ENCODE measurements around the gene FNDC10. TPM values are rescaled to one million over a fixed set of nuclear protein-coding genes. Genes with fewer than 3 reads are reported as not detected.
A peak's percentile ranks its signal among the peaks of the same experiment; 100 is the strongest.
"Not testable (repeated sequence)": the region's sequence is repeated elsewhere in the genome, so short reads cannot be mapped to it uniquely, and the experiment has no call there.

Gene FNDC10
- total and polyA plus RNA-seq, 2 donors from 2014 or later: 2.6 to 18.2 TPM

DNA sequence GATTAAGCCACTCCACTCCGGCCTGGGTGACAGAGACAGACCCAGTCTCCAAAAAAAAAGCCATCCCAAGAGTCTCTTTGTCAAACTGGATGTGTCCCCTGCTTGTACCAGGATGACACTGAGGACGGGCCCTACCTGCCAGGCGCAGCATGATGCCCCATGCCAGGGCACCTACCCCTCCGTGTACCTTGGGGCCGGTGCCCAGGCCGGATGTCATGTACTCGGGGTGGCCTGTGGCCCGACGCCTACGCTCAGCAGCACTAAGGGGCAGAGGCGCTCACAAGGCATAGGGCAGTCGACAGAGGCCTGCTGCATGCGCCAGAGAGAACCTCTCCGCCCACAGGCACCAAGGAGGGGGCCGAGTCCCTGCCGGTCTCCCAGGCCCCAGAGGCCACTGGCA, 39.4 kb upstream of the FNDC10 start:
- H3K4me3 ChIP-seq (ENCODE audit: low read length in 3 of 3); intact Hi-C loops (cut with DNase I); H3K4me1 ChIP-seq (ENCODE audit: control insufficient read depth in 2 of 3, insufficient read depth in 2 of 3, low read depth in 1 of 3, low read length in 3 of 3); H3K9me3 ChIP-seq (ENCODE audit: control insufficient read depth in 2 of 3, insufficient read depth in 1 of 3, low read length in 3 of 3); H3K27me3 ChIP-seq (ENCODE audit: control insufficient read depth, insufficient read depth, low read length); FAIRE-seq; H3K27ac ChIP-seq (ENCODE audit: low read depth in 2 of 2, low read length in 2 of 2); H3K9ac ChIP-seq (ENCODE audit: low read length in 3 of 3); H3K36me3 ChIP-seq (ENCODE audit: control insufficient read depth in 2 of 3, insufficient read depth in 3 of 3, low read length in 3 of 3): not testable (repeated sequence)
- DNase-seq: peak in 1 of 5 donors; percentile 26

DNA sequence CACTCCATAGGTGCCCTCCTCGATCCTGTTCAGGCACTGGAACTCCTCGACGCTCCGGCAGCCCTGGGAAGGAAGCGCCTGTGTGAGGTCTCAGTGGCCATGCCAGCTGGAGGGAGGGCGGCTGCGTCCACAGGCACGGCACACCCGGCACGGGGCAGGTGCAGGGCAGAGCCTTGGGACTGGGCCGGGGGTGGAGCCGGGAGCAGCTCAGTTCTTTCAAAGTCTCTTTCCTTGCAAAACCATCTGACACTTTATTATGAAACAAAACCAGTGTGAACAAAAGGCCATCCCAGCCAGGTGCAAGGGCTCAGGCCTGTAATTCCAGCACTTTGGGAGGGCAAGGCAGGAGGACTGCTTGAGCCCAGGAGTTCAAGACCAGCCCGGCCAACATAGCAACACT, 38.6 kb upstream of the FNDC10 start:
- H3K27ac ChIP-seq (ENCODE audit: low read depth in 2 of 2, low read length in 2 of 2); H3K9me3 ChIP-seq (ENCODE audit: control insufficient read depth in 2 of 3, insufficient read depth in 1 of 3, low read length in 3 of 3); H3K9ac ChIP-seq (ENCODE audit: low read length in 3 of 3); H3K4me1 ChIP-seq (ENCODE audit: control insufficient read depth in 2 of 3, insufficient read depth in 2 of 3, low read depth in 1 of 3, low read length in 3 of 3); H3K27me3 ChIP-seq (ENCODE audit: control insufficient read depth, insufficient read depth, low read length); H3K4me3 ChIP-seq (ENCODE audit: low read length in 3 of 3); H3K36me3 ChIP-seq (ENCODE audit: control insufficient read depth in 2 of 3, insufficient read depth in 3 of 3, low read length in 3 of 3); intact Hi-C loops (cut with DNase I); FAIRE-seq: not testable (repeated sequence)
- peak in 1 of 5 donors; percentile 22 for DNase-seq

DNA sequence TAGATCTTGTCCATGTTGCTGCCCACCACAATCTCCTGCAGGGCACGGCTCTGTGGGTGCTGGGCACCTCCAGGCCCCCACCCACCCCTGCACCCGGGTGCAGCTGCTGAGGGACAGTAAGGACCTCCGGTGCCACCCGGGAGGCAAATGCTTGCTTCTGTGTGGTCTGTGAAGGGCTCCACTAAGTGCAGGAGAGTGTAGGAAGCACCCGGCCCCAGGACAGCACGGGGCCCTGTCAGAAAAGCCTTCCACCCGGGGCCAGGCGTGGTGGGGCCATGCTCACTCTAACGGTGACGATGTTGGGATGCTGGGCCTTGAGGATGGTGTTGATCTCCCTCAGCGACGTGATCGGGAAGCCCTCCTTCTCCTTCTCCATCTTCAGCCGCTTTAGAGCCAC, 37.5 kb upstream of the FNDC10 start:
- H3K27me3 ChIP-seq (ENCODE audit: control insufficient read depth, insufficient read depth, low read length); H3K9me3 ChIP-seq (ENCODE audit: control insufficient read depth in 2 of 3, insufficient read depth in 1 of 3, low read length in 3 of 3); H3K9ac ChIP-seq (ENCODE audit: low read length in 3 of 3); H3K27ac ChIP-seq (ENCODE audit: low read depth in 2 of 2, low read length in 2 of 2); H3K4me1 ChIP-seq (ENCODE audit: control insufficient read depth in 2 of 3, insufficient read depth in 2 of 3, low read depth in 1 of 3, low read length in 3 of 3); FAIRE-seq; H3K4me3 ChIP-seq (ENCODE audit: low read length in 3 of 3); intact Hi-C loops (cut with DNase I); H3K36me3 ChIP-seq (ENCODE audit: control insufficient read depth in 2 of 3, insufficient read depth in 3 of 3, low read length in 3 of 3): not testable (repeated sequence)
- DNase-seq: peak in 1 of 5 donors; percentile 41

DNA sequence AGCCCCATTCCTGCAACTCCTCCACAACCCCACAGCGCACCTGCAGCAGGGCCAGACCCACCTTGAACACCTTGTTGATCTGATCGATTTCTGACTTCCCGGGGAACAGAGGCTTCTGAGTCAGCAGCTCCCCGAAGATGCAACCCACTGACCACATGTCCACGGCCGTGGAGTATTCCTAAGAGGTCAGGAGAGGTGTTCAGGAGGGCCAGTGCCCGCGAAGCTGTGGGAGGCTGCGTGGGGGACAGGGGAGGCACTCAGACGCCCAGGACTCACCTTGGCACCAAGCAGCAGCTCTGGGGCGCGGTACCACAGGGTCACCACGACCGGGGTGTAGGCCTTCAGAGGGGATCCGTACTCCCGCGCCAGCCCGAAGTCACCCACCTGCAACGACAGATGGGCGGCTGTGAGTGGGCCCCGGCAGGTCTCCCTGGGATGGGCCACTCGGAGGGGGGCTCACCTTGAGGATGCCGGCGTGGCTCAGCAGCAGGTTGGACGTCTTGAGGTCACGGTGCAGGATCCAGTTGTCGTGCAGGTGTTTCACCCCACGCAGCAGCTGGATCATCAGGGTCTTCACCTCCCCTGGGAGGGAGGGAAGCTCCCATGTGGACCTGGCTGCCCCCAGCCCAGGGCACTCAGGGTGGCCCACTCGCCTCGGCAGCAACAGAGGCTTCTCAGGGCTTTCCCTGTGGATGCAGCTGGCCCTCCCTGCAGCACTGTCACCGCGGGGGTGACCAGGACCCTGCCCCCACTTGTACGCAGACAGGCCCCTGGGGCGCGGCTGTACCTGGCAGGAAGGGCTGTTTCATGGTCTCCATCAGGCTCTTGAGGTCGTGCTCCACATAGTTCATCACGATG, 36.9 kb upstream of the FNDC10 start:
- peak in 1 of 5 donors; percentile 72 for DNase-seq
- H3K27ac ChIP-seq (ENCODE audit: low read depth in 2 of 2, low read length in 2 of 2); FAIRE-seq; H3K9me3 ChIP-seq (ENCODE audit: control insufficient read depth in 2 of 3, insufficient read depth in 1 of 3, low read length in 3 of 3); intact Hi-C loops (cut with DNase I); H3K36me3 ChIP-seq (ENCODE audit: control insufficient read depth in 2 of 3, insufficient read depth in 3 of 3, low read length in 3 of 3); H3K9ac ChIP-seq (ENCODE audit: low read length in 3 of 3); H3K27me3 ChIP-seq (ENCODE audit: control insufficient read depth, insufficient read depth, low read length); H3K4me1 ChIP-seq (ENCODE audit: control insufficient read depth in 2 of 3, insufficient read depth in 2 of 3, low read depth in 1 of 3, low read length in 3 of 3); H3K4me3 ChIP-seq (ENCODE audit: low read length in 3 of 3): not testable (repeated sequence)

DNA sequence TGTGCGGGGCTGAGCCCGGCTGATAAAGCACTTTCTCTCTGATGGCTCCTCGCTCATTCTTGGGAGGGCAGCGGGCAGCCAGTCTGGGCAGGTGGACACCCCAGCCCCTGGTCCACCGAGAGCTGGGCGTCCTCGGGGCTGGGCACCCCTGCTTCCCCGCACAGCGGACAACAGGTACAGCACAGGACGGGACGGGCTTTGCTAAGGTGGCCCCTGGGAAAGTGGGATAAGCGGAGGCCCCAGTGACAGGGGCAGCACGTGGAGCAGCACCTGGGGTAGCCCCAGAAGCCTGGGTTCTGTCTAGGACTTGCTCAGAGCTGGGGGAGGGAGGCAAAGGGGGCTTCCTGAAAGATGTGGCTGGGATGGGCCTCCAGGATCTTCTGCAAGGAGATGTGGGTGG, 34.7 kb upstream of the FNDC10 start:
- intact Hi-C loops (cut with DNase I); H3K27me3 ChIP-seq (ENCODE audit: control insufficient read depth, insufficient read depth, low read length); H3K4me1 ChIP-seq (ENCODE audit: control insufficient read depth in 2 of 3, insufficient read depth in 2 of 3, low read depth in 1 of 3, low read length in 3 of 3); H3K9ac ChIP-seq (ENCODE audit: low read length in 3 of 3); H3K36me3 ChIP-seq (ENCODE audit: control insufficient read depth in 2 of 3, insufficient read depth in 3 of 3, low read length in 3 of 3); H3K4me3 ChIP-seq (ENCODE audit: low read length in 3 of 3); FAIRE-seq; H3K9me3 ChIP-seq (ENCODE audit: control insufficient read depth in 2 of 3, insufficient read depth in 1 of 3, low read length in 3 of 3); H3K27ac ChIP-seq (ENCODE audit: low read depth in 2 of 2, low read length in 2 of 2): not testable (repeated sequence)
- DNase-seq: peak in 1 of 5 donors; percentile 54

DNA sequence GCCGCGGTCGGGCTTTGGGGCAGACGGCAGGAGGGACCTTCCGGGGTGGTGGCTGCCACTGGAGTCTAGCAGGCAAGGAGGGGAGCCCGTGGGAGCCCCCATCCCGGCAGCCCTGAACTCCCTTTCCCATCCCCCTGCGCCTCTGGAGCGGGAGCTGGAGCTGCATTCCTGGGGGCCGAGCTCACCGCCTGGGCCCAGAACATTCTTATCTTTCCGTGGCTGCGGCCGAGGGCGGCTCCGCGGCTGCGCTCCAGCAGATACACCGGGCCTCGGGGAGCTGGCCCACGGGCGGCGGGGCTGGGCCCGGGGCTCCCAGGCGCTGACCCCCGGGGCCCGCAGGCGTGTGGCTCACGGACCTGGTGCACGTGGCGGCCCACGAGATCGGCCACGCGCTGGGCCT, 33.5 kb upstream of the FNDC10 start:
- DNase-seq; intact Hi-C loops (cut with DNase I); H3K9ac ChIP-seq (ENCODE audit: low read length in 3 of 3); H3K36me3 ChIP-seq (ENCODE audit: control insufficient read depth in 2 of 3, insufficient read depth in 3 of 3, low read length in 3 of 3); FAIRE-seq; H3K4me1 ChIP-seq (ENCODE audit: control insufficient read depth in 2 of 3, insufficient read depth in 2 of 3, low read depth in 1 of 3, low read length in 3 of 3); H3K27ac ChIP-seq (ENCODE audit: low read depth in 2 of 2, low read length in 2 of 2); H3K27me3 ChIP-seq (ENCODE audit: control insufficient read depth, insufficient read depth, low read length); H3K4me3 ChIP-seq (ENCODE audit: low read length in 3 of 3); H3K9me3 ChIP-seq (ENCODE audit: control insufficient read depth in 2 of 3, insufficient read depth in 1 of 3, low read length in 3 of 3): not testable (repeated sequence)
